HG02610 (cell line): ENCODE measurements around the gene SCCPDH.

Experiments used
- ATAC-seq: cut with Tn5 transposase; IDR thresholded peaks from one replicate; pipeline ENCODE4 v1.9.1; 2021; ENCODE audit warnings: mild to moderate bottlenecking, moderate library complexity; ENCODE audit not compliant: unreplicated experiment

Gene SCCPDH

DNA sequence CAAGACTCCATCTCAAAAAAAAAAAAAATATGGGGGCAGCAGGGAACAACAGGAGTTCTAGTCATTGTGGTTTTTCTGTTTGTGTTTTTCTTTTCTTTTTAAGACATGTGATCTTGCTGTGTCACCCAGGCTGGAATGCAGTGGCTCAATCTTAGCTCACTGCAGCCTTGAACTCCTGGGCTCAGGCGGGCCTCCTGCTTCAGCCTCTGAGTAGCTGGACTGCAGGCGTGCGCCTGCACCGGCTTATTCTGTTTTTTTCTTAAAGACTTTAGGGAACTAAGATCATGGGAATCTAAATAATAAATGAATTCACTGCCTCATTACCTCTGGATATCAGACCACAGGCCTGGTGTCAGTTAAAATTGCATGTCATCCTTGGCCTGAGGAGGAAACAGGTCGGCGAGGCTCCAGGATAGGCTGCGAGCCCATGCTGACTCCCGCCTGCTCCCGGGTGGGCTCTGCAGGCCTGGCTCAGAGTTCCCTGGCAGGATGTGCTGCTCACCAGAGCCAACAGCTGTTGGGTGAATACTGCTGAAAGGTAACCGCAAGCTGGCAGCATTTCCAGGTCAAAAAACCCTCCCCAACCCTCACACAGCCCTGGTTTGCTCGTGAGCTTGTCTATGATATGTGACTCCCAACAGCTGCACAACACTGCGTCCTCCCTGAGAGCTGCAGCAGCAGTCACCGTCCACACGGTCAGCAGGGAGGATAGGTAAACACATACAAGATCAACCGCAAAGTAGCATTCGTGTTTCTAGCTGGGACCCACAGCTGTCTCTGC lies 58.1 kb downstream of the SCCPDH start:
- ATAC-seq: peak; percentile 53

DNA sequence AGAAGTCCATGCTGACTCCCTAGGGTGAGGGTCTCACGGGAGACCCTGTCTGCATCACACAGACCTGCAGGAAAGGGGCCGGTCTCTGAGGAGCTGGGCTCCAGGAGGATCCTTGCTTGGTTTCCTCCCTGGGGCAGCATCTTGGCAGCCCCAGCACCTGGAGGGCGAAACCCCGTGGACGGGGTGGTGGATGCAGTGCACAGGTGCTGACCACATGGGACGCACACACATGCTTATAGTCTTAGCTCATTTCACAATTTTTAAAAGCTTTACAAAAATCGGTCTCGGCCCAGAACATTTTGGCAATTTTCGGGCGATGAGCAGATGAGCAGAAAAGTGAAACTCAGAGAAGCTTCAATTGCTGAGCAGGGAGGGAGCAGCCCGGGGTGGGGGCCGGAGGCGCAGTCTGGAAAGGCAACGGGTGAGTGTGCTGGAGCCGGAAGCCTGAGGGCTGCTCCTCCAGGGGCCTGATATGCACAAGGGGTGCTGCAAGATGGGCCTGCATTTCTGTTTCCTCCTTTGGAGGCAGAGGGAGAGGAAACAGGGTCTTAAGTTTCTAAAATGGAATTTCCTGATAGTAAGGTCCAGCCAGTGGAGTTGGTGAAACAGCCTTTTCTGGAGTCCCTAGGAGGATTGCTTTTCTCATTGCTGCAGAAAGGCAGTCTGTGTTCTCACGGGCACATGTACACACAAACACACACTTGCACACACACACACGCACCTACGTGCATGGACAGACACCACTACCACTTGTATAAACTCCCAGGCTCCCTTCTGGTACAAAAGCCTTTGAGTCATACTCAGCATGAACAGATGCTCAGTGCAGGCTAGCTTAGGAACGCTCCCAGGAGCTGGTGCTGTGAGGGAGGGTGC lies 60.6 kb downstream of the SCCPDH start:
- ATAC-seq: peak; percentile 51

DNA sequence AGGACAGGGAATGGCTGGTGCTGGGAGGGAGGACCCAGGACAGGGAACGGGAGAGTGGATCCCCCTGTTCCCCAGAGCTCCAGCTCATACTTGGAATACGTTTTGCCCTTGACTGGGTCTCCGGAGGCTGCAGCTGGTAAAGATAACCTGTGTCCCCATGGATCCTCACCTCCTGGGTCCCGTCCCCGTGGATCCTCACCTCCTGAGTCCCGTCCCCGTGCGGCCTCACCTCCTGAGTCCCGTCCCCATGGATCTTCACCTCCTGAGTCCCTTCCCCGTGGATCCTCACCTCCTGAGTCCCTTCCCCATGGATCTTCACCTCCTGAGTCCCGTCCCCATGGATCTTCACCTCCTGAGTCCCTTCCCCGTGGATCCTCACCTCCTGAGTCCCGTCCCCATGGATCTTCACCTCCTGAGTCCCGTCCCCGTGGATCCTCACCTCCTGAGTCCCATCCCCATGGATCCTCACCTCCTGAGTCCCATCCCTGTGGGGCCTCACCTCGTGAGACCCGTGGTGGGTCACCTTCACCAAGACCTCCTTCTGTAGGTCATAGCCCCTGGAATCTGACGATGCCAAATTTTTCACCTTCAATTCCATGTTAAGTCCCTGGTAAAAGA lies 61.4 kb downstream of the SCCPDH start:
- no peak for ATAC-seq

DNA sequence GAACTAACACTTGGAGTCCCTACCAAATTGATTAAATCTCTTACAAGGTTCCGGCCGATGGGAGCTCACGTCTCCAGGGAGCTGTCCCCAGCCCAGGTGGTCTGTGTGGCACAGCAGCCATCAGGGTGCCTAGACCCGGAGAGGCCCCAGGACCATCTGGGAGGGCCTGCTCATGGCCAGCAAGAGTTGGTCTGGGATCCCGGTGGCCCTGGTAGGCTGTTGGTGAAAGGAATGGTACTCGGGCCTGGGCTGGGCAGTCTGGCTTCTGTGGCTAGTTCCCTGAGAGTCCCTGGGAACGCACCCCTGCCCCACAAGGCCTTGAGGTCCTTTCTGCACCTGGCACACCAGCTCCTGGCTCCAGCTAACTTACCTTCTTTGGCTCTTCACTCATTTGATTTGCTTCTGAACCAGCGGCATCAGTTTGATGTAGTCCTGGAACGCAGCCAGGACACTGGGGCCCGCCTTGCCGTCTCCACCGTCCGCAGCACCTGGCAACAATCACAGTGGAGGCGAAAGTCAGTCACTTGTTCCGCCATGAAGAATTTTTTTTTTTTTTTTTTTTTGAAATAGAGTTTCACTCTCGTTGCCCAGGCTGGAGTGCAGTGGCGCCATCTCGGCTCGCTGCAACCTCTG lies 62.5 kb downstream of the SCCPDH start:
- no peak for ATAC-seq

DNA sequence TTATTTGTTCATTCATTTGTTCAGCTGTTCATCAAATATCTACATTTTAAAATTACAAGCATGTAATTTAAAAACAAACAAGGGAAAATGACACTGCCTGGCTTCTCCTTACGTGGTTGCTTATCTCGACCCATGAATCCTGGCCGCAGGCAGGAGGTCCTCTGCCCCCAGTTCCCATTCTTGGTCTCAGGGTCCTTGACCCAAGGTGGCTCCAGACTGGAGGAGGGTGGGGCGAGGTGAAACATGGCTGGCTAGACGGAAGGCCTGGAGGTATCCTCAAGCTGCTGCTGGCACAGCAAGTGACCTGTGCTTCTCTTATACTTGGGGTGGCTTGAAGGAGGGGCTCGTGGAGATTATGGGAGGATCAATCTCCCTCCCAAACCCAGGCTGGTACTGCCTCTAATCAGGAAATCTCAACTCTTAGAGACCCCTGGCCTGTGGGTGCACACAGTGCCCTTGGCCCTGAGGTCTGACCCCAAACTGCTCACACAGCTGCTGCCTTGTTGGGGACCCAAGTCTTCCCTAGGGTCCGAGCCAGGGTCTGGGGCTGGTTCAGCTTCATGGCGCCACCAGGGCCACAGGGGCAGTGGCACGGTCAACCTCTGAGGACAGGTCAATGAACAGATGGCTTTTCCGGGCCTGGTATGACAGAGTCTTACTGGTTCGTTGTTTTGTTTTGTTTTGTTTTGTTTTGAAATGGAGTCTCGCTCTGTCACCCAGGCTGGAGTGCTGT lies 63.7 kb downstream of the SCCPDH start:
- ATAC-seq: no peak

DNA sequence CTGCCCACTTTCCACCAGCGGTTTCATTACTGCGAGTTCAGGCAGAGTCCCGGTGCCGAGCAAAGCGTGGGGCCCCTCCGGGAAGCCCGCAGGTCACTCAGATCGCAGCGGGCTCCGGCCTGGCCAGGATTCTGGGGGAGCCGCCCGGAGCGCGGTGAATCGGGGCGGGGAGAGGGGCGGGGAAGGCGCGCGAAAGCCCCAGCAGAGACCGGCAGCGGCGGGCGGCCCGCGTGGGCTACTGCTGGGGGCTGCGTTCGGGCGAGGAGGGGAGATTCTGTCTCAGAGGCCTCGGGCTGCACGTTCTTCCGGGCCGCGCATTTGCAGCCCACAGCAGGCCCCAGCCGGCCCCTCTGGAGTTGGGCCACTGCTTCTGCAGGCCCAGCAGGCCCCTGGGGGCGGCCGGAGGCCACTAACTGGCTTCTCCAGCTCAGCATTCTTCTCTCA lies 64.7 kb downstream of the SCCPDH start:
- ATAC-seq: no peak

DNA sequence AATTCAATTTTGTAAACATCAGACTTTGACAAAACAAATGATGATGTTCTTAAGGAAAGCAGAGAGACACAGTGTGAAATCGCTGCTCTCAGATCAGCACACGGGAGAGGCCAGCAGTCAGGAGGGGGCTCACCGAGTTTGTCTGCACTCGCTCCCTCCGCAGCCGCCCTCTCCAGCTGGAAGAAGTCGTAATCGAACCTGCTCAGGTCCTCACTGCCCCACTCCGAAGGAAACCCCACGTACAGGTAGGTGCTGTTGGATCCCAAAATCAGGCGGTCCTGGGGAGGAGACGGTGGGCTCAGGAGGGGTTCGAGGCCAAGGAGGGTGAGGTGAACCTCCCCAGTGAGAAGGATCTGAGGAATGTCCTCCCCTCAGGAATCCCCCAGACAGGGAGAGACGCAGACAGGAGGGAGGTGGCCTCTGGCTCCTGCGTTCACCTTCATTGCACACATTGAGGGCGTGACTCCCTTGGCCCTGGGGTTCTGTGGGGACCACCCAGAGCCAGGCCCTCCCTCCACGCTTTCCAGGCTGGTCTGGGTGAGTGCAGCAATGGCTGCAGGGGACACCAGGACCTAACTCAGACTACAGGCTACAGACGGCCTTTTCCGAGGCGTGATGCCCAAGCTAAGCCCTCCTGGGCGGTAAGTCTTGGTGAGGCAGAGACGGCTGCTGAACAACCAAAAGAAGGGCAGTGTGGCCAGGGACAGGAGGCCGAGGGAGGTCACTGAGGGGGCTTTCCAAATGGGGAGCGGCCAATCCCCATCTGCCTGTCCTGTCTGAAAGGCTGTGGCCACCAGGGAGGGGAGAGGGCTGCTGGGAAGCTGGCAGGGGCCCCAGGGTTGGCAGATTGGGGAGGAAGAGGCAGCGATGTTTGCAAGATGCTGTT lies 65.5 kb downstream of the SCCPDH start:
- no peak for ATAC-seq

GRCh38 chr1:246790364-246790763 lies 66.2 kb downstream of the SCCPDH start:
- no peak for ATAC-seq

DNA sequence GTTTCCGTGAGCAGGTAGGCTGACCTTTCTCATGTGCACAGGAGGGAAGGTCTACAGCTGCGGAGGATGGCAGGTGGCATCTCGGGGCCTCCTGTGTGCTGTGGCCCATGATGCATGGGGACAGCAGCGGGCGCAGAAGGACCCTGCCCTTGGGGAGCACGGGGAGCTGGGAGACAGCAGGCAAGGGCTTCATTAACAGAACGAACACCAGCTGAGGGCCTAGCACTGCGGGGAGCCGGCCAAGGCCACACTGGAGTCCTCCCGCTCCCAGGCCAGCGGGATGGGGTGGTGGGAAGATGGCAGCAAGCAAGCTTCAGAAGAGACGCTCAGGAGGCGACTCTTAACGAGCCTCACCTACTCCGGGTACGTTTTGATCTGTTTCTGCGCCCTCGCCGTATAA lies 66.6 kb downstream of the SCCPDH start:
- no peak for ATAC-seq

- no peak for ATAC-seq
These were observed 67.2 kb downstream of the SCCPDH start for GRCh38 chr1:246791303-246791918.

GRCh38 chr1:246792603-246793002 lies 68.4 kb downstream of the SCCPDH start:
- ATAC-seq: no peak

- ATAC-seq: no peak
These were observed 69.2 kb downstream of the SCCPDH start for GRCh38 chr1:246793356-246793896.

DNA sequence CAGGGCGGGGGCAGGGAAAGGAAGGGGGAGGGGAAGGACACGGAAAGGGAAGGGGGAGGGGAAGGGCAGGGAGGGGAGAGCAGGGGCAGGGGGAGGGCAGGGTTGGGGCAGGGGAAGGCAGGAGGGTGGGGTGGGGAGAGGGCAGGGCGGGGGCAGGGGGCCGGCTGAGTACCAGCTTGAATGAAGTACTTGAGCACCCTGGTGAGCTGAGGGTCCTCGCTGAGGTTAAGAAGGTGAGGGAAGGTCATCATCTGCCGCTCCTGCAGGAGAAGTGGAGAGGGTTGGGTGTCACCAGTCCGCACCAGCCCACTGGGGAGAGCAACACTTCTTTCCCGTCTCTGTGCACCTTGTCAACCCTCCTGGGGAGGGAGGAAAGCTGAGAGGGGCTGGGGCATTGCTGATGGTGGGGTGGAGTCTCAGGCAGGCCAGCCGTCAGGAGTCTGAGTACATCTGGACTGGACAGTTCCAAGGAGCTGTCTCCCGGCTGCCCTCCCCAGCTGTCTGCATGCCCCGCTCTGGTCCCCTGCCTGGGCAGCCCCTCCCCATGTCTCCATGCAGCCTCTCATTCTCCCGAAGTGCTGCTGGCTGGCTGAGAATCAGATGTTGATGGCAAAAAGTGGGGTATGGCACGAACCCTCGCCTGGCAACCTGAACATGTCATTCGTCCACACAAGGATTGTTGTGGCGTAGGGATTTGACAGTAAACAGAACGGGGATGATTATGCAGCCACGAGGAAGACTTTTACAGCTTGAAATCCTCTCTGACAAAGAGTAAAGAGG lies 70.0 kb downstream of the SCCPDH start:
- ATAC-seq: no peak

DNA sequence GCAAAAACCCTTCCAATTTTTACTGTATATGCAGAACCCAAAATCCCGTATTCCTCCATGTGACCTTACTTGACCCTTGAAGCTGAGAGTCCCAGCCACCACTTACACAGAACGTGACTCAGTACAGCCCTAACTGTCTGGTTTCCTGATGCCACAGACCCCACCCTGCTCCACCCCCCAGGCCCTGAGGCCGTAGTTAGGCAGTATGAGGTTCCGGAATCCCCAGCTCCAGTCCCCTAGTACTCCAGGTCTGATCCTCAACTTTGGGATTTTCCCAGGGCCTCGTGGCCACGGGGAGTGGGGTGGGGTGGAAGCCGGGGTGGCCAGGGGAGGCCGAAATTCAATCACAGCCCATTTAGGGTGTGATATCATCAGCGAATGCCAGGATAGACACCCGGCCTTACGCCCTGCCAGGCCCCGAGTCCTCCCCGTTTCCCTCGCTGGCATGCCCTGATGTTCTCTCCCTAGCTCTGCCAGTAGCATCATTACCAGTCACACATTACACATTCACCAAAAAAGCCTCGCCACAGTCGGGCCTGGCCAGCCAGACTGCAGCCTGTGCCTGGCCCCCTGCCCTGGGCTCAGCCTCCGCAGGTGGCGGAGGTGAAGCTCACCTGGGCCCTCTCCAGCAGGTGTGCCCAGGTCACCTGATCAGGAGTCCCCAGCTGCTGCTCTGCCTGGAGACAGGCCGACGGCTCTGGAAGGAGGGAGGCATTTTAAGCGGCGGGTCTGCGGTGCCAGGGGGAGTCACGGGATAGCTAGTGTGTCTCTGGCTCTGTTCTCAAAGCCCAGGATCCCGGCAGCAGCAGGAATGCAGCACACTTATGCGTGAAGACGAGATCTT lies 70.8 kb downstream of the SCCPDH start:
- ATAC-seq: no peak

- ATAC-seq: no peak
These were observed 71.9 kb downstream of the SCCPDH start for GRCh38 chr1:246795906-246796694.

- no peak for ATAC-seq
These were observed 72.9 kb downstream of the SCCPDH start for GRCh38 chr1:246797157-246797556.
